MCF 10A (cell line): ENCODE results near the gene AKAP13. TPM values are rescaled to one million over a fixed set of nuclear protein-coding genes. Genes with fewer than 3 reads are reported as not detected.
A peak's percentile ranks its signal among the peaks of the same experiment; 100 is the strongest.
"Not testable (repeated sequence)": the region's sequence is repeated elsewhere in the genome, so short reads cannot be mapped to it uniquely, and the experiment has no call there.

Source experiments
- BruUV-seq: library from RNA; stranded (reverse); fragments of 400-500 nt; replicated peaks from 2 replicates; lab custom pipeline; 2021; lab: Mats Ljungman, UMichigan
- CTCF ChIA-PET: fragments of 300-600 bp; sonication (Branson Sonifier 250); formaldehyde crosslinking; extraction: SDS; loops from one replicate; lab custom pipeline; 2021; ENCODE audit warnings: antibody characterized with exemption, inconsistent platforms; lab: Yijun Ruan, JAX
- POLR2A ChIA-PET: fragments of 300-600, 350-650 bp; sonication (Branson Sonifier 250); formaldehyde crosslinking; extraction: SDS; loops from one replicate; lab custom pipeline; 2020; ENCODE audit warnings: antibody characterized with exemption, inconsistent platforms; lab: Yijun Ruan, JAX
- DNase-seq: peaks from one replicate; pipeline ENCODE4 v3.0.0-alpha.2; 2018; ENCODE audit not compliant: unreplicated experiment
- H3K27ac Mint-ChIP-seq: one replicate; pipeline ENCODE4 v1.8.0; 2022; ENCODE audit warnings: mild to moderate bottlenecking, low read depth, mixed read lengths; ENCODE audit not compliant: unreplicated experiment
- H3K27me3 Mint-ChIP-seq: one replicate; pipeline ENCODE4 v1.8.0; 2022; ENCODE audit warnings: mixed read lengths; ENCODE audit not compliant: insufficient read depth, unreplicated experiment
- H3K36me3 Mint-ChIP-seq: one replicate; pipeline ENCODE4 v1.8.0; 2022; ENCODE audit warnings: mild to moderate bottlenecking, moderate library complexity, mixed read lengths; ENCODE audit not compliant: insufficient read depth, unreplicated experiment
- H3K4me1 Mint-ChIP-seq: one replicate; pipeline ENCODE4 v1.8.0; 2022; ENCODE audit warnings: mixed read lengths; ENCODE audit not compliant: insufficient read depth, unreplicated experiment
- H3K4me3 Mint-ChIP-seq: one replicate; pipeline ENCODE4 v1.8.0; 2022; ENCODE audit warnings: mild to moderate bottlenecking, moderate library complexity, mixed read lengths; ENCODE audit not compliant: unreplicated experiment
- H3K9me3 Mint-ChIP-seq: one replicate; pipeline ENCODE4 v1.8.0; 2022; ENCODE audit warnings: mixed read lengths; ENCODE audit not compliant: unreplicated experiment
- CTCF ChIP-seq: fragments of 200-600 bp; IDR thresholded peaks from one replicate; pipeline ENCODE4 v1.8.0; 2022; ENCODE audit warnings: antibody characterized with exemption, mild to moderate bottlenecking; ENCODE audit not compliant: unreplicated experiment
- intact Hi-C: fragments of 100-400 bp; cut with micrococcal nuclease; formaldehyde crosslinking; loops from 2 replicates; pipeline ENCODE4 v1.14.1; 2022
- total RNA-seq: library from RNA; stranded (reverse); gene quantifications from 2 replicates; pipeline ENCODE4 v1.2.3, GENCODE V29; 2022

The AKAP13 gene
- total RNA-seq, 1 experiment from 2014 or later: 65.7 TPM

- H3K27me3 Mint-ChIP-seq: no peaks in the 10 kb centered on the region
- intact Hi-C loops: no loop called here
- POLR2A ChIA-PET: interaction anchor here (0.9 kb wide), 1 partner anchor 10 kb away, joined by 3 read pairs; no protein-coding TSS in a partner anchor
- H3K4me1 Mint-ChIP-seq: peaks cover 48% of the 10 kb centered on the region
- no peak for DNase-seq
- no TSS peak for BruUV-seq
- H3K36me3 Mint-ChIP-seq: peaks cover 79% of the 10 kb centered on the region
- CTCF ChIA-PET: no interaction called here
- H3K4me3 Mint-ChIP-seq: peak overlapping the region; percentile 22
- H3K27ac Mint-ChIP-seq: peak overlapping the region; percentile 69
- no peaks in the 10 kb centered on the region for H3K9me3 Mint-ChIP-seq
- no peak for TF ChIP-seq CTCF
Measured at GRCh38 chr15:85582131-85583079, 202.0 kb downstream of the AKAP13 start.

- H3K4me3 Mint-ChIP-seq: peak overlapping the region; percentile 30
- peak overlapping the region; percentile 69 for H3K27ac Mint-ChIP-seq
- no TSS peak for BruUV-seq
- ChIA-PET POLR2A (interaction anchor here (0.9 kb wide), 1 partner anchor 9 kb away, joined by 3 read pairs; no protein-coding TSS in a partner anchor), CTCF (no interaction called here)
- intact Hi-C loops: no loop called here
- no peak for TF ChIP-seq CTCF
- peaks cover 74% of the 10 kb centered on the region for H3K36me3 Mint-ChIP-seq
- peaks cover 55% of the 10 kb centered on the region for H3K4me1 Mint-ChIP-seq
- no peaks in the 10 kb centered on the region for H3K9me3 Mint-ChIP-seq
- no peak for DNase-seq
- no peaks in the 10 kb centered on the region for H3K27me3 Mint-ChIP-seq
Measured at GRCh38 chr15:85583442-85583841, 203.0 kb downstream of the AKAP13 start.

- ChIA-PET POLR2A (no interaction called here), CTCF (no interaction called here)
- DNase-seq: peak; percentile 20
- TF ChIP-seq CTCF: no peak
- peaks cover 57% of the 10 kb centered on the region for H3K4me1 Mint-ChIP-seq
- H3K9me3 Mint-ChIP-seq: no peaks in the 10 kb centered on the region
- intact Hi-C loops: no loop called here
- no peaks in the 10 kb centered on the region for H3K27me3 Mint-ChIP-seq
- no peak overlapping the region for H3K4me3 Mint-ChIP-seq
- H3K36me3 Mint-ChIP-seq: peaks cover 75% of the 10 kb centered on the region
- peak overlapping the region; percentile 69 for H3K27ac Mint-ChIP-seq
- BruUV-seq: no TSS peak
Measured at GRCh38 chr15:85583923-85584390, 203.6 kb downstream of the AKAP13 start.

GRCh38 chr15:85584872-85585271 is 204.5 kb downstream of the AKAP13 start:
- H3K27ac Mint-ChIP-seq: no peak overlapping the region
- peaks cover 54% of the 10 kb centered on the region for H3K4me1 Mint-ChIP-seq

GRCh38 chr15:85586196-85586595 is 205.8 kb downstream of the AKAP13 start:
- POLR2A ChIA-PET: interaction anchor here (0.5 to 1.2 kb wide), 3 partner anchors 27 to 955 kb away, joined by 3 read pairs; no protein-coding TSS in a partner anchor
- H3K9me3 Mint-ChIP-seq, DNase-seq, BruUV-seq, H3K27ac Mint-ChIP-seq, H3K27me3 Mint-ChIP-seq, intact Hi-C loops, H3K4me3 Mint-ChIP-seq: not testable (repeated sequence)
- CTCF ChIA-PET: interaction anchor here (0.6 to 1.4 kb wide), 3 partner anchors 201 to 290 kb away, joined by 3 to 4 read pairs (median 4); no protein-coding TSS in a partner anchor
- H3K4me1 Mint-ChIP-seq: peaks cover 42% of the 10 kb centered on the region
- H3K36me3 Mint-ChIP-seq: peaks cover 70% of the 10 kb centered on the region

More at GRCh38 chr15:85584872-85585271, 204.5 kb downstream of the AKAP13 start:
- DNase-seq: no peak
- POLR2A ChIA-PET: no interaction called here
- Mint-ChIP-seq H3K4me3 (no peak overlapping the region), H3K9me3 (no peaks in the 10 kb centered on the region), H3K27me3 (no peaks in the 10 kb centered on the region), H3K36me3 (peaks cover 75% of the 10 kb centered on the region)
- intact Hi-C loops: no loop called here
- no TSS peak for BruUV-seq
- TF ChIP-seq CTCF: no peak
- CTCF ChIA-PET: interaction anchor here (0.6 kb wide), 1 partner anchor 639 kb away, joined by 3 read pairs; no protein-coding TSS in a partner anchor
